ENCODE results near the gene SSBP3.
A peak's percentile ranks its signal among the peaks of the same experiment; 100 is the strongest.
"Not testable (repeated sequence)": the region's sequence is repeated elsewhere in the genome, so short reads cannot be mapped to it uniquely, and the experiment has no call there.

SSBP3 gene

GRCh38 chr1:54396261-54396933, 9.8 kb downstream of the SSBP3 start:
- FAIRE-seq = no peak
- no peak for DNase-seq (ENCODE audit: extremely low spot score, insufficient read length, low read depth)

GRCh38 chr1:54395281-54395934, 10.8 kb downstream of the SSBP3 start:
- FAIRE-seq (no peak), DNase-seq (ENCODE audit: extremely low spot score, insufficient read length, low read depth) (no peak)

GRCh38 chr1:54394104-54394503, 12.1 kb downstream of the SSBP3 start:
- FAIRE-seq (no peak), DNase-seq (ENCODE audit: extremely low spot score, insufficient read length, low read depth) (no peak)

GRCh38 chr1:54392401-54392800, 13.8 kb downstream of the SSBP3 start:
- DNase-seq (ENCODE audit: extremely low spot score, insufficient read length, low read depth) = no peak
- no peak for FAIRE-seq

GRCh38 chr1:54391450-54392209, 14.6 kb downstream of the SSBP3 start:
- no peak for FAIRE-seq
- DNase-seq (ENCODE audit: extremely low spot score, insufficient read length, low read depth) = no peak

- DNase-seq (ENCODE audit: extremely low spot score, insufficient read length, low read depth) (no peak), FAIRE-seq (no peak)
These were observed 15.5 kb downstream of the SSBP3 start for GRCh38 chr1:54390655-54391054.

GRCh38 chr1:54389608-54390007, 16.6 kb downstream of the SSBP3 start:
- not testable (repeated sequence) for FAIRE-seq; DNase-seq (ENCODE audit: extremely low spot score, insufficient read length, low read depth)

GRCh38 chr1:54387419-54387818, 18.8 kb downstream of the SSBP3 start:
- DNase-seq (ENCODE audit: extremely low spot score, insufficient read length, low read depth) (no peak), FAIRE-seq (no peak)

- no peak for FAIRE-seq
- DNase-seq (ENCODE audit: extremely low spot score, insufficient read length, low read depth) = no peak
These were observed 20.5 kb downstream of the SSBP3 start for GRCh38 chr1:54385727-54386022.

- no peak for FAIRE-seq
- no peak for DNase-seq (ENCODE audit: extremely low spot score, insufficient read length, low read depth)
These were observed 21.1 kb downstream of the SSBP3 start for GRCh38 chr1:54384918-54385726.

GRCh38 chr1:54384471-54384870, 21.7 kb downstream of the SSBP3 start:
- DNase-seq (ENCODE audit: extremely low spot score, insufficient read length, low read depth) (no peak), FAIRE-seq (no peak)

GRCh38 chr1:54381524-54381923, 24.7 kb downstream of the SSBP3 start:
- no peak for FAIRE-seq
- no peak for DNase-seq (ENCODE audit: extremely low spot score, insufficient read length, low read depth)

GRCh38 chr1:54380290-54380882, 25.8 kb downstream of the SSBP3 start:
- FAIRE-seq (no peak), DNase-seq (ENCODE audit: extremely low spot score, insufficient read length, low read depth) (no peak)

- no peak for FAIRE-seq
- no peak for DNase-seq (ENCODE audit: extremely low spot score, insufficient read length, low read depth)
These were observed 26.5 kb downstream of the SSBP3 start for GRCh38 chr1:54379555-54380289.

- no peak for DNase-seq (ENCODE audit: extremely low spot score, insufficient read length, low read depth)
- FAIRE-seq = no peak
These were observed 27.2 kb downstream of the SSBP3 start for GRCh38 chr1:54378874-54379554.

- DNase-seq (ENCODE audit: extremely low spot score, insufficient read length, low read depth) (no peak), FAIRE-seq (no peak)
These were observed 27.9 kb downstream of the SSBP3 start for GRCh38 chr1:54378157-54378873.

- FAIRE-seq = peak; percentile 59
These were observed 29.0 kb downstream of the SSBP3 start for GRCh38 chr1:54377040-54377691.

More at GRCh38 chr1:54377040-54377691, 29.0 kb downstream of the SSBP3 start:
- no peak for DNase-seq (ENCODE audit: extremely low spot score, insufficient read length, low read depth)
